NT2/D1 (cell line): ENCODE data around the gene IFNL1.

Experiments used
- SUZ12 ChIP-seq: IDR thresholded peaks from 2 replicates; pipeline ENCODE4 v1.6.1; 2011; ENCODE audit not compliant: insufficient read length, insufficient read depth; ENCODE audit errors: extremely low read depth
- YY1 ChIP-seq: IDR thresholded peaks from 2 replicates; pipeline ENCODE4 v1.6.1; 2011; ENCODE audit not compliant: insufficient read length, insufficient read depth
- ZNF274 ChIP-seq: IDR thresholded peaks from 2 replicates; pipeline ENCODE4 v1.6.1; 2011; ENCODE audit warnings: mild to moderate bottlenecking, low read depth, low read length

GRCh38 chr19:39248806-39249205 is 47.4 kb upstream of the IFNL1 start, which contains the start of gene IFNL4:
- TF ChIP-seq YY1 (no peak), ZNF274 (no peak), SUZ12 (no peak)
